ENCODE measurements around the gene RCOR1.

DNA sequence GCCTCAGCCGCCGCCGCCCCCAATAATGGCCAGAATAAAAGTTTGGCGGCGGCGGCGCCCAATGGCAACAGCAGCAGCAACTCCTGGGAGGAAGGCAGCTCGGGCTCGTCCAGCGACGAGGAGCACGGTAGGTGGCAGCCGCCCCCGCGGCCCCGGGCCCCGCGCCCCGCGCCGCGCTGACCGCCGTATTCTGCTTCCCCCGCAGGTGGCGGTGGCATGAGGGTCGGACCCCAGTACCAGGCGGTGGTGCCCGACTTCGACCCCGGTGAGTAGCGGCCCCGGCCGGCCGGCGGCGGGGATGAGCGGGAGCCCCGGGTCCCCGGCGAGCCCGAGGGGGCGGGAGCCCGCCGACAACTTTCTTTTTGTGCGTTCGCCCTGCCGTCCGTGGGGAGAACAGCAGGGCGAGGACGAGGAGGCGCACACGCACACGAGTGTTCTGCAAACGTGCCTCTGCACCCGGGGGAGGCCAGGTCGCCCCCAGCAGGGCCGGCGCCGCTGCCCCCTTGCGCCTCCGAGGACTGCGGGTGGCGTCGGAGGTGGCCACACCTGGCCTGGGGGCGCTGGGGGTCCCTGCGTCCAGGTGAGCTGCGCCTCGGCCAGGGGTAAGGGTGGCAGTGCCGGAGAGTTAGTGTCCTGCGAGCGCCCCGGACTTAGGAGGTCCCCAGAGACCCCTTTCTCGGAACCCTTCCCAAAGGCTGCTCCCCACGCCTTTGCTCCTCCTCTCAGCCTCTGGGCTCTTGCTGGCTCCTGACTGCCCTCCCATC, 794 bp downstream of the RCOR1 start:
- no peak for TF ChIP-seq TAF1 (IDR thresholded peaks at IDR 0.05; ENCODE audit: borderline replicate concordance, insufficient read depth, low read length)
- no peak for TF ChIP-seq POLR2AphosphoS5 (IDR thresholded peaks at IDR 0.05; ENCODE audit: low read depth, low read length)
- TF ChIP-seq SIN3A (IDR thresholded peaks at IDR 0.05; ENCODE audit: borderline replicate concordance, insufficient read depth, low read length) = no peak
- no peak for TF ChIP-seq FOXP2 (optimal IDR thresholded peaks at IDR 0.05; ENCODE audit: borderline replicate concordance, extremely low read depth, extremely low read length, insufficient read depth)
